Neuronal stem cell (in vitro differentiated cells): ENCODE results near the gene C14orf93.

ENCODE experiments used
- DNase-seq: peaks from one replicate; pipeline ENCODE4 v3.0.0-alpha.2; 2013; ENCODE audit warnings: low spot score
- H2AFZ ChIP-seq: one replicate; pipeline ENCODE4 v1.6.1; 2013; ENCODE audit warnings: mild to moderate bottlenecking, low read length, inconsistent platforms
- H2AK5ac ChIP-seq: 2 replicates; pipeline ENCODE4 v1.6.1; 2013; ENCODE audit warnings: low read depth, mild to moderate bottlenecking, inconsistent platforms, low read length, moderate library complexity, mixed read lengths
- H2BK120ac ChIP-seq: 2 replicates; pipeline ENCODE4 v1.6.1; 2013; ENCODE audit warnings: low read depth, mild to moderate bottlenecking, inconsistent platforms, low read length, moderate library complexity, mixed read lengths
- H2BK12ac ChIP-seq: one replicate; pipeline ENCODE4 v1.6.1; 2013; ENCODE audit warnings: low read length, inconsistent platforms
- H2BK15ac ChIP-seq: 2 replicates; pipeline ENCODE4 v1.6.1; 2013; ENCODE audit warnings: mild to moderate bottlenecking, low read length, inconsistent platforms, mixed read lengths
- H2BK5ac ChIP-seq: one replicate; pipeline ENCODE4 v1.6.1; 2013; ENCODE audit warnings: inconsistent platforms, mild to moderate bottlenecking, low read length, moderate library complexity
- H3K14ac ChIP-seq: one replicate; pipeline ENCODE4 v1.6.1; 2013; ENCODE audit warnings: low read length, inconsistent platforms
- H3K18ac ChIP-seq: 2 replicates; pipeline ENCODE4 v1.6.1; 2013; ENCODE audit warnings: low read length, inconsistent platforms
- H3K23ac ChIP-seq: 2 replicates; pipeline ENCODE4 v1.6.1; 2013; ENCODE audit warnings: low read depth, mild to moderate bottlenecking, mixed read lengths, low read length, inconsistent platforms; ENCODE audit not compliant: poor library complexity
- H3K27ac ChIP-seq: replicated peaks from 3 replicates; pipeline ENCODE4 v1.5.1; 2013; ENCODE audit warnings: low read length, inconsistent platforms
- H3K27me3 ChIP-seq, 3 experiments: 2 replicates each; pipeline ENCODE4 v1.6.1; 2013; ENCODE audit warnings: low read length in 3 of 3, mild to moderate bottlenecking in 2 of 3, inconsistent platforms in 1 of 3, low read depth in 1 of 3, mixed read lengths in 1 of 3, moderate library complexity in 1 of 3; ENCODE audit not compliant: control insufficient read depth in 3 of 3, insufficient read depth in 3 of 3
- H3K36me3 ChIP-seq, 2 donors: replicated peaks in 1 of 2; 2 replicates each; pipeline ENCODE4 v1.6.1; 2013; ENCODE audit warnings: low read length in 2 of 2; ENCODE audit not compliant: control insufficient read depth in 2 of 2, insufficient read depth in 2 of 2
- H3K4ac ChIP-seq: 2 replicates; pipeline ENCODE4 v1.6.1; 2013; ENCODE audit warnings: inconsistent platforms, mild to moderate bottlenecking, low read length, moderate library complexity
- H3K4me1 ChIP-seq, 2 donors: 1 replicate in 1 of 2; 2 replicates in 1 of 2; pipeline ENCODE4 v1.6.1; 2013; ENCODE audit warnings: low read length in 2 of 2, low read depth in 1 of 2; ENCODE audit not compliant: control insufficient read depth in 2 of 2, insufficient read depth in 1 of 2
- H3K4me2 ChIP-seq: one replicate; pipeline ENCODE4 v1.6.1; 2013; ENCODE audit warnings: mild to moderate bottlenecking, low read length, inconsistent platforms; ENCODE audit not compliant: insufficient read depth, poor library complexity, severe bottlenecking
- H3K4me3 ChIP-seq, 2 donors: 2 replicates each; pipeline ENCODE4 v1.5.1; 2013; ENCODE audit warnings: low read length in 2 of 2, mild to moderate bottlenecking in 2 of 2, inconsistent platforms in 1 of 2, moderate library complexity in 1 of 2
- H3K79me1 ChIP-seq: one replicate; pipeline ENCODE4 v1.6.1; 2013; ENCODE audit warnings: low read depth, mild to moderate bottlenecking, inconsistent platforms, low read length, moderate library complexity
- H3K9ac ChIP-seq: one replicate; pipeline ENCODE4 v1.6.1; 2013; ENCODE audit warnings: mild to moderate bottlenecking, low read depth, low read length, inconsistent platforms; ENCODE audit not compliant: poor library complexity
- H3K9me3 ChIP-seq, 2 donors: replicated peaks in 1 of 2; 2 replicates each; pipeline versions ENCODE3 to v1.6.1; 2013; ENCODE audit warnings: low read length in 2 of 2, mild to moderate bottlenecking in 2 of 2, inconsistent platforms in 1 of 2, low read depth in 1 of 2, mixed read lengths in 1 of 2, moderate library complexity in 1 of 2; ENCODE audit not compliant: control insufficient read depth in 2 of 2, insufficient read depth in 1 of 2
- H4K8ac ChIP-seq: one replicate; pipeline ENCODE4 v1.6.1; 2013; ENCODE audit warnings: low read depth, mild to moderate bottlenecking, inconsistent platforms, low read length, moderate library complexity
- H4K91ac ChIP-seq: one replicate; pipeline ENCODE4 v1.6.1; 2013; ENCODE audit warnings: low read length, low read depth, mild to moderate bottlenecking, inconsistent platforms; ENCODE audit not compliant: poor library complexity
- WGBS, 2 donors: extraction: QIAGEN DNeasy Blood & Tissue Kit; methylation state at CpG; one replicate each; pipeline ENCODE4 v1.1.7; 2013; ENCODE audit warnings: missing lambda C conversion rate in 2 of 2, mixed read lengths in 1 of 2; ENCODE audit not compliant: insufficient read length in 2 of 2, insufficient replicate concordance in 1 of 2; ENCODE audit errors: extremely low coverage in 2 of 2; 5-methylcytosine and 5-hydroxymethylcytosine counted together

C14orf93 gene

GRCh38 chr14:22998329-22999012 is 11.5 kb downstream of the C14orf93 start:
- Histone ChIP-seq H3K4me2 (no peak overlapping the region), H3K14ac (no peak overlapping the region), H2AK5ac (no peak overlapping the region), H2BK12ac (no peak overlapping the region), H3K9ac (no peak overlapping the region), H3K23ac (no peak overlapping the region), H4K91ac (no peak overlapping the region), H2BK120ac (no peak overlapping the region), H3K27ac (no peak overlapping the region), H4K8ac (no peak overlapping the region), H3K9me3 (no peaks in the 10 kb centered on the region), H3K36me3 (peaks cover 1 to 5% of the 10 kb centered on the region in 2 donors), H2BK5ac (no peak overlapping the region), H2BK15ac (no peak overlapping the region), H2AFZ (no peak overlapping the region), H3K4me1 (peaks cover 0 to 4% of the 10 kb centered on the region in 2 donors), H3K27me3 (no peaks in the 10 kb centered on the region), H3K4me3 (no peak overlapping the region), H3K79me1 (no peaks in the 10 kb centered on the region), H3K4ac (no peak overlapping the region), H3K18ac (peak overlapping the region; percentile 25)
- no CpG with 5 or more reads among the region's 16 CpGs for WGBS, 2 donors
- no peak for DNase-seq

GRCh38 chr14:22997676-22998323 is 12.1 kb downstream of the C14orf93 start:
- no peak overlapping the region for H2BK5ac ChIP-seq
- no peak for DNase-seq
- no peak overlapping the region for H3K14ac ChIP-seq
- H3K23ac ChIP-seq = no peak overlapping the region
- peaks cover 1 to 5% of the 10 kb centered on the region in 2 donors for H3K36me3 ChIP-seq
- no peak overlapping the region for H2BK15ac ChIP-seq
- H3K27me3 ChIP-seq = no peaks in the 10 kb centered on the region
- H3K4me1 ChIP-seq = peaks cover 0 to 4% of the 10 kb centered on the region in 2 donors
- no peak overlapping the region for H2BK12ac ChIP-seq
- H4K91ac ChIP-seq = no peak overlapping the region
- H3K27ac ChIP-seq = no peak overlapping the region
- no peak overlapping the region for H4K8ac ChIP-seq
- no peak overlapping the region for H3K4ac ChIP-seq
- WGBS, 2 donors = no CpG with 5 or more reads among the region's 9 CpGs
- no peak overlapping the region for H3K4me3 ChIP-seq
- no peak overlapping the region for H2BK120ac ChIP-seq
- H3K4me2 ChIP-seq = no peak overlapping the region
- no peaks in the 10 kb centered on the region for H3K79me1 ChIP-seq
- no peak overlapping the region for H2AK5ac ChIP-seq
- no peaks in the 10 kb centered on the region for H3K9me3 ChIP-seq
- H3K18ac ChIP-seq = no peak overlapping the region
- H2AFZ ChIP-seq = no peak overlapping the region
- no peak overlapping the region for H3K9ac ChIP-seq

- Histone ChIP-seq H3K4me2 (no peak overlapping the region), H3K27me3 (no peaks in the 10 kb centered on the region), H3K36me3 (peaks cover 1 to 5% of the 10 kb centered on the region in 2 donors), H3K27ac (no peak overlapping the region), H3K9me3 (no peaks in the 10 kb centered on the region), H2BK15ac (no peak overlapping the region), H3K18ac (no peak overlapping the region), H4K91ac (no peak overlapping the region), H2BK5ac (no peak overlapping the region), H3K4me3 (no peak overlapping the region), H3K14ac (no peak overlapping the region), H2AK5ac (no peak overlapping the region), H3K23ac (no peak overlapping the region), H3K9ac (no peak overlapping the region), H3K4me1 (peaks cover 0 to 4% of the 10 kb centered on the region in 2 donors), H3K4ac (no peak overlapping the region), H2BK120ac (no peak overlapping the region), H2AFZ (no peak overlapping the region), H4K8ac (no peak overlapping the region), H3K79me1 (no peaks in the 10 kb centered on the region), H2BK12ac (no peak overlapping the region)
- no peak for DNase-seq
- WGBS, 2 donors = no CpG with 5 or more reads among the region's 11 CpGs
Observed at GRCh38 chr14:22996768-22997654, 12.9 kb downstream of the C14orf93 start.
